Natural killer cell (primary cell): ENCODE results near the gene ERBB4. TPM values are rescaled to one million over a fixed set of nuclear protein-coding genes. Genes with fewer than 3 reads are reported as not detected.

Experiments used
- ATAC-seq, 3 donors: fragments of 150-1000 bp in 2 of 3; fragments of 200-7000 bp in 1 of 3; cut with Tn5 transposase; 1 replicate in 1 of 3; 2 replicates in 2 of 3; pipeline ENCODE4 v1.10.0; 2021; ENCODE audit warnings: mild to moderate bottlenecking in 2 of 3, moderate library complexity in 2 of 3
- DNase-seq, 2 donors: peaks; one replicate each; pipeline versions ENCODE4 v3.0.0 to v3.0.0-alpha.2; 2013 to 2021; ENCODE audit warnings: mixed read lengths in 1 of 2
- H3K27ac ChIP-seq: one replicate; pipeline ENCODE4 v1.5.1; 2013; ENCODE audit warnings: mild to moderate bottlenecking, low read length
- H3K27me3 ChIP-seq: one replicate; pipeline ENCODE4 v1.6.1; 2013; ENCODE audit warnings: low read length; ENCODE audit not compliant: control insufficient read depth, insufficient read depth
- H3K36me3 ChIP-seq: one replicate; pipeline ENCODE4 v1.6.1; 2013; ENCODE audit warnings: low read length; ENCODE audit not compliant: control insufficient read depth, insufficient read depth
- H3K4me1 ChIP-seq: one replicate; pipeline ENCODE4 v1.6.1; 2013; ENCODE audit warnings: low read length; ENCODE audit not compliant: control insufficient read depth, insufficient read depth
- H3K4me3 ChIP-seq: one replicate; pipeline ENCODE4 v1.5.1; 2013; ENCODE audit warnings: low read length
- H3K9me3 ChIP-seq: one replicate; pipeline ENCODE4 v1.6.1; 2013; ENCODE audit warnings: low read length; ENCODE audit not compliant: control insufficient read depth, insufficient read depth
- H3K27ac Mint-ChIP-seq, 2 donors: one replicate each; pipeline ENCODE4 v1.8.0; 2022; ENCODE audit warnings: mild to moderate bottlenecking in 2 of 2, mixed read lengths in 2 of 2, moderate library complexity in 1 of 2
- H3K27me3 Mint-ChIP-seq, 2 donors: one replicate each; pipeline ENCODE4 v1.8.0; 2022; ENCODE audit warnings: low read depth in 2 of 2, mixed read lengths in 2 of 2
- H3K36me3 Mint-ChIP-seq: one replicate; pipeline ENCODE4 v1.8.0; 2022; ENCODE audit warnings: mixed read lengths
- H3K4me1 Mint-ChIP-seq, 2 donors: one replicate each; pipeline ENCODE4 v1.8.0; 2022; ENCODE audit warnings: mixed read lengths in 2 of 2
- H3K4me3 Mint-ChIP-seq: one replicate; pipeline ENCODE4 v1.8.0; 2022; ENCODE audit warnings: mild to moderate bottlenecking, moderate library complexity, mixed read lengths
- H3K9me3 Mint-ChIP-seq, 2 donors: one replicate each; pipeline ENCODE4 v1.8.0; 2022; ENCODE audit warnings: mixed read lengths in 2 of 2
- CTCF ChIP-seq: fragments of 200-600 bp; IDR thresholded peaks from one replicate; pipeline ENCODE4 v1.8.0; 2022; ENCODE audit warnings: antibody characterized with exemption
- WGBS: methylation state at CpG from one replicate; pipeline ENCODE4 v1.1.7; 2013; ENCODE audit warnings: missing lambda C conversion rate; ENCODE audit not compliant: insufficient coverage; 5-methylcytosine and 5-hydroxymethylcytosine counted together
- intact Hi-C: fragments of 100-400 bp; cut with micrococcal nuclease; formaldehyde crosslinking; loops from one replicate; pipeline ENCODE4 v1.14.2; 2022
- total RNA-seq, 4 donors: library from RNA; stranded (reverse); fragments of 120-200 nt in 1 of 4; gene quantifications; one replicate each; pipeline versions ENCODE4 v1.2.3 to v1.2.4, GENCODE V29; 2013 to 2022

ERBB4 gene
- total RNA-seq, 3 donors from 2014 or later (not counting 1 experiment from before 2014, with no cell fraction given): 0.08 TPM; not detected in 2

GRCh38 chr2:212028798-212029394 is 509.7 kb downstream of the ERBB4 start:
- H3K9me3 Mint-ChIP-seq: peaks cover 4 to 7% of the 10 kb centered on the region in 2 donors
- H3K27me3 Mint-ChIP-seq: no peaks in the 10 kb centered on the region
- TF ChIP-seq CTCF: no peak
- H3K27ac Mint-ChIP-seq: no peak overlapping the region
- H3K4me3 Mint-ChIP-seq: no peak overlapping the region
- no peaks in the 10 kb centered on the region for H3K4me1 Mint-ChIP-seq
- DNase-seq: no peak
- no peaks in the 10 kb centered on the region for H3K36me3 ChIP-seq
- no peak overlapping the region for H3K27ac ChIP-seq
- ATAC-seq: no peak
- H3K9me3 ChIP-seq: no peaks in the 10 kb centered on the region
- no peak overlapping the region for H3K4me3 ChIP-seq
- WGBS: 68% methylated on average over 3 of the region's 5 CpGs
- H3K4me1 ChIP-seq: no peaks in the 10 kb centered on the region
- H3K36me3 Mint-ChIP-seq: no peaks in the 10 kb centered on the region
- no peaks in the 10 kb centered on the region for H3K27me3 ChIP-seq
- intact Hi-C loops: no loop called here

- no peak overlapping the region for H3K4me3 Mint-ChIP-seq
- no peaks in the 10 kb centered on the region for H3K27me3 Mint-ChIP-seq
- Histone ChIP-seq H3K4me3 (no peak overlapping the region), H3K4me1 (no peaks in the 10 kb centered on the region), H3K36me3 (no peaks in the 10 kb centered on the region), H3K27me3 (no peaks in the 10 kb centered on the region), H3K9me3 (no peaks in the 10 kb centered on the region), H3K27ac (no peak overlapping the region)
- peaks cover 4 to 7% of the 10 kb centered on the region in 2 donors for H3K9me3 Mint-ChIP-seq
- ATAC-seq (no peak), DNase-seq (no peak)
- intact Hi-C loops: no loop called here
- no peak for TF ChIP-seq CTCF
- no peaks in the 10 kb centered on the region for H3K36me3 Mint-ChIP-seq
- H3K4me1 Mint-ChIP-seq: no peaks in the 10 kb centered on the region
- no peak overlapping the region for H3K27ac Mint-ChIP-seq
- 86% methylated on average over 8 of the region's 9 CpGs for WGBS
These were observed 510.6 kb downstream of the ERBB4 start for GRCh38 chr2:212027681-212028628.

GRCh38 chr2:212024040-212024439 is 514.6 kb downstream of the ERBB4 start:
- WGBS: no CpG with 5 or more reads among the region's 1 CpG

More at GRCh38 chr2:212024040-212024439, 514.6 kb downstream of the ERBB4 start:
- TF ChIP-seq CTCF: no peak
- H3K9me3 ChIP-seq: no peaks in the 10 kb centered on the region
- Mint-ChIP-seq H3K4me1 (no peaks in the 10 kb centered on the region), H3K36me3 (no peaks in the 10 kb centered on the region), H3K9me3 (peaks cover 0 to 5% of the 10 kb centered on the region in 2 donors), H3K27me3 (no peaks in the 10 kb centered on the region), H3K27ac (no peak overlapping the region), H3K4me3 (no peak overlapping the region)
- intact Hi-C loops: no loop called here
- no peak for ATAC-seq
- DNase-seq: no peak
- no peak overlapping the region for H3K4me3 ChIP-seq
- no peaks in the 10 kb centered on the region for H3K27me3 ChIP-seq
- no peaks in the 10 kb centered on the region for H3K4me1 ChIP-seq
- H3K27ac ChIP-seq: no peak overlapping the region
- no peaks in the 10 kb centered on the region for H3K36me3 ChIP-seq
